ENCODE data around the gene NAGK.
"Not testable (repeated sequence)": the region's sequence is repeated elsewhere in the genome, so short reads cannot be mapped to it uniquely, and the experiment has no call there.

The NAGK gene

DNA sequence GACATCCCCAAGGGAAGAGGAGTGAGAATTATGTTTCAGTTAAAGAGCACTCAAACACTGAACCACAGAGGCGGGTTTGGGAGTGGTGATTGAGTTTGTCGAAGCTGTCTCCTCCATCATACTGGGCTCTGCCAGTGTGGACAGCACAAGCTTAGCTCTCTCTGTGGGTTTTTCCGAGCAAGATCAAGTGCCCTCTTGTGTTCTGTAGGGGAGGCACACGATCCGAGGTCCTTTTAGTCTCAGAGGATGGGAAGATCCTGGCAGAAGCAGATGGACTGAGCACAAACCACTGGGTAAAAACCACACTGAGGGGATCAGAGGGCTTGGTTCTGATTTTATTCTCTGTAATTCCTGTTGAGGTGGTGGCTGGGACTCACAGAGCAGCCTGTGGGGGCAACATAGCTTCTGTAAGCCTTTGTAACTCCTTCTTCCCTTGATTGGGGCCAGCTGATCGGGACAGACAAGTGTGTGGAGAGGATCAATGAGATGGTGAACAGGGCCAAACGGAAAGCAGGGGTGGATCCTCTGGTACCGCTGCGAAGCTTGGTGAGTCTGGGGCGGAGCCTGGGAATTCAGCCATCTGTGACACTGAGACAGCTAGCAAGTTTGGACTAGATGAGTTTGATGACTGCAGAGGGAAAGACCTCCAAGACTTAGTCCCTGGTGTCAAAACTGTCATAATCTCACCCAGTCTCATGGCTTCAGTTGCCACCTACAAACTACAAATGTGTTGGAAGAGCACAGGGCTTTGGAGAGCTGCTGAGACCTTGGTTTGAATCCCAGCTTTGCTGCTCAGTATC, 2.0 kb downstream of the NAGK start:
- peak; percentile 9 for DNase-seq

- DNase-seq, result no peak
Observed at GRCh38 chr2:71071681-71072398, 3.4 kb downstream of the NAGK start.

GRCh38 chr2:71072492-71072891, 4.0 kb downstream of the NAGK start:
- DNase-seq, result no peak

GRCh38 chr2:71073475-71073874, 5.0 kb downstream of the NAGK start:
- DNase-seq, result no peak

DNA sequence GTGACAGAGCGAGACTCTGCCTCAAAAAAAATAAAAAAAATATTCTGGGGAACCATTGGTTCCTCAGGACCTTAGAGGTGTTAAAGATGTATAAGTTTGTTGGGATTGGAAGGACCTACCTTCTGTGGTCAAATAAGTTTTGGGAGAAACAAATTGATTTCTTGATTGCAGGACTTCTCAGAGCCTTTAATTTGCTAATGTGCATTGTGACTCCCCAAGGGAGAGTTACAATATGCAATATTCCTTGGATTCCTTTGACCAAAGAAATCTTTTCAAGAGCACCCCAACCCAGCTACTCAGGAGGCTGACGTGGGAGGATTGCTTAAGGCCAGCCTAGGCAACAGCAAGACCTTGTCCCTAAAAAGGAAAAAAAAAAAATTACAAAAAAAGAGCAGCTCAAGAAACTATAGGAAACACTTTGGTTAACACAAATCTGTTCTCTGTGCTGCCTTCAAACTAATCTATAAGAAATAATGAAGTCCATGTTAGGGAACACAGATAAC, 6.5 kb downstream of the NAGK start:
- no peak for DNase-seq

GRCh38 chr2:71078624-71079023, 10.2 kb downstream of the NAGK start:
- DNase-seq, result no peak

DNA sequence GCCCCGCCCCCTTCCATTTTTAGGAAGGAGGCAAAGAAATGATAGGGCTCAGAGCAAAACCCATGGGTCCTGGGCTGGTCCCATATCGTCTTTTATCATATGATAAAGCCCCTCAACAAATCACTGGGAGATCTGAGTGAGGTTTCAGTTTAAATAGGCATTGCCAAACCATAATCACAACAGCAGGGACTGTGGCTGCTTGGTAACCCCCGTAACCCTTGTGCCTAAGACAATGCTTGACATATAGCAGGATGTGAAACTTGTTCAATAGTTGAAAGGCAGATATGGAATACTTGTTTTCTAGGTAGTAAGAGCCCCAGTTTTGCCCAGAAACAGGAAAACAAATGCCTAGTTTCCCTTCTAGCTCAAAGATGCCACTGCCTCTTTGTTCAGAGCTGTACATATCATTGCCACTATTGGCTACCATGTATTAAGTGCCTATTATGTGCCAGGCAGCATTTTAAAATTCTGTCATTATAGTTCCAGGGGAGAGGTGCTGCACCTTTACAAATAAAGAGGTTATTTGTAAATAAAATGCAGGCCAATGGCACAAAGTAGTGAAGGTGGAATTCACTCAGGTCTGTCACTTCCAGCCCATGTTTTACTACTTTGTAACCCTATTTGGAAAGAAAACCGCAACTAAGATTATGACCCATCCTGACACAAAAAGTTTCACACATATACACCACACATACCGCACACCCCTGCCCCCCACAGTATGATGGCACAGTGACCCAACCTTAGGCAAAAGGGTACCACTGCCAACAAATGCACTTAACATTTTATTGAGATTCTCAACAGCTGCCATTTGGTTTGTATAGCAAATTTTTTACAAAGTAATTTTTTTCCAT, 14.2 kb downstream of the NAGK start:
- no peak for DNase-seq

DNA sequence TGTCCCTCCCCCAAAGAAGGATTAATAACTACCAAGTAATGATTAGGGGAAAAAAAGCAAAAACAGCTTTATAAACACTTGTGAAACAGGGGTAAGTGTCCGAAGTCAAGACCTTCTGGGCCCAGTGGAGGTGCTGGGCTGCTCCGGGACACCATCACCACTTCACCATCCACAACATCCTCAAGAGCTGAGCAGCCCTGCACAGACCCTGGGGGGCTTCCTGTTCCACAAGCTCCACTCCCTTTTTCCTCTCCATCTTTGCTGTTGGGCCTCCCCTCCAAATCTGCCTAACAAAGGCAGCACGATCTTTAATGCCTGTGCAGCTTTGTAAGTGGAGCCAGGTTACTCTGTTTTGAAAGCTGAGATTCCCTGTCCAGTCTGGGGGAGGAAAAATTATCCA, 14.8 kb downstream of the NAGK start:
- DNase-seq, result not testable (repeated sequence)

DNA sequence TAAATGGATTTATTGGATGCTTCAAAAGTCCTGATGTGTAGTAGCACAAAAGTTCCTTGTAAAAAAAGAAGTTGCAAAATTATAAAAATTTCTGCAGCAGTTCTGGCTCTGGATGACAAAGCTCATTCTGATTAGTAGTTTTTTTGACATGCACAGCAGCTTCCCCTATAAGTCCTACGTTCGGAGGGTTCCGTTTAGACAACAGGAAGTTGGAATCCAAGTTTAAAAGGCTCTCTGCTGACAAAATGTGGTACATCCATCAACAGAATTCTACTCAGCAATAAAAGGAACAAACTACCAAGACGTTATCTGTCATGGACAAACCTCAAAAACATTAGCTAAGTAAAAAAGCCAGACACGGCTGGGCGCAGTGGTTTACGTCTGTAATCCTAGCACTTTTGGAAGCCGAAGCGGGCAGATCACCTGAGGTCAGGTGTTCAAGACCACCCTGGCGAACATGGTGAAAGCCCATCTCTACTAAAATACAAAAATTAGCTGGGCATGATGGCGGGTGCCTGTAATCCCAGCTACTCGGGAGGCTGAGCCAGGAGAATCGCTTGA, 15.4 kb downstream of the NAGK start:
- not testable (repeated sequence) for DNase-seq

DNA sequence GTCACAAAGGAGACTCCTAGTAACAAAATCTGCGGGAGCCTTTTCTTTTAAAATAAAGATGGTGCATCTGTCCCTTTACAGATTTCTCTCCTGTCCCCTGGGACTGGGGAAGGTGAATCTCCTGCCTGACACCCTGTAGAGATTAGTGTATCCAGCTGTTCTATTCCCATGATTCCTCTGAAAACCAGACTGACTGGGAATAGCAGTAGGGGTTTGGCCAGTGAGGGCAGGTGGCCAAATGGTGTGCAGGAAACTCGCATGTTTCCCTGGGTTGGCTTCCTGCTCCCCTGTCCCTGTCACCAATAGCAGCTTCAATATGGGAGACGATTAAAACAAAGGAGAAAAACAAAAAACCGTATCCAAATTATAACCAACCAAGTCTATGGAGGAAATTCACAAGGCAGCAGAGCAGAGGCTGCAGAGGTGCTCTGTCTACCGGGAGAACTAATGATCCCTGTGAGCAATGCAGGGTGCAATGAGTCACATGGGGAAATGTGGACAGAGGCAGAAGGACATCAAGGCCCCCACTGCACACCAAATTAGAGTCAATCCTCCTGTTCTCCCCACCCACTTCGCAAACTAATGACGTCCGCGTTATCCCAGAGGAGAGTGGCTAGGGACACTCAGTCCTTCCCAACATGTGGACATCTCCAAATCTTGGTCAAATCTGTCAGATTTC, 17.0 kb downstream of the NAGK start:
- not testable (repeated sequence) for DNase-seq

DNA sequence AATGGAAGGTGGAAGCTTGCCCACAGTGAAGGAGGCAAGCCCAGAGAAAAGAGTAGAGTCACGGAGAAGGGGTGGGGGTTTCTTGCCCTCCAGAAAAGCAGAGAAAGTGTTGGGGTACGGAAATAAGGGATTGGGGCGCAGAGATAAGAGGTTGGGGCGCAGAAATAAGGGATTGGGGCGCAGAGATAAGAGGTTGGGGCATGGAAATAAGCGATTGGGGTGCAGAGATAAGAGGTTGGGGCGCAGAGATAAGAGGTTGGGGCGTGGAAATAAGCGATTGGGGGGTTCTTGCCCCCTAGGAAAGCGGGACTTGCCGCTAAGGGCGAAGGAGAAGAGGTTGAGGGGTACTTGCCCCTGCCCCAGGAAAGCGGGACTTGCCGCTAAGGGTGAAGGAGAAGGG, 21.0 kb downstream of the NAGK start:
- not testable (repeated sequence) for DNase-seq

- not testable (repeated sequence) for DNase-seq
Observed at GRCh38 chr2:71091808-71092207, 23.4 kb downstream of the NAGK start.

DNA sequence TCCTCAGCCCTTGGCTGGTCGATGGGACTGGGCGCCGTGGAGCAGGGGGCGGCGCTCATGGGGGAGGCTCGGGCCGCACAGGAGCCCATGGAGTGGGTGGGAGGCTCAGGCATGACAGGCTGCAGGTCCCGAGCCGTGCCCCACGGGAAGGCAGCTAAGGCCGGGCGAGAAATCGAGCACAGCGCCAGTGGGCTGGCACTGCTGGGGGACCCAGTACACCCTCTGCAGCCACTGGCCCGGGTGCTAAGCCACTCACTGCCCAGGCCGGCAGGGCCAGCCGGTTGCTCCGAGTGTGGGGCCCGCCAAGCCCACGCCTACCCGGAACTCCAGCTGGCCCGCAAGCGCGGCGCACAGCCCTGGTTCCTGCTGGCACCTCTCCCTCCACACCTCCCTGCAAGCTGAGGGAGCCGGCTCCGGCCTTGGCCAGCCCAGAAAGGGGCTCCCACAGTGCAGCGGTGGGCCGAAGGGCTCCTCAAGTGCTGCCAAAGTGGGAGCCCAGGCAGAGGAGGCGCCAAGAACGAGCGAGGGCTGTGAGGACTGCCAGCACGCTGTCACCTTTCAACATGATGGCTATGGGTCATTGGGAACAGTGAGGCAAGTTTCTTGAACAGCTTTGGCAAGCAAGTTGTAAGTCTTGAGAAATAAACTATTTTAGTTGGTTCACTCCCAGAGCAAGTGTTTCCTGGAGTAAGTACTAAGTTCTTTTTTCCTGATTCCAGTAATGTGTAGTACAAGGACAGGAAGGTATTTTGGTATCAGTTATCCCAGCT, 24.2 kb downstream of the NAGK start:
- not testable (repeated sequence) for DNase-seq

DNA sequence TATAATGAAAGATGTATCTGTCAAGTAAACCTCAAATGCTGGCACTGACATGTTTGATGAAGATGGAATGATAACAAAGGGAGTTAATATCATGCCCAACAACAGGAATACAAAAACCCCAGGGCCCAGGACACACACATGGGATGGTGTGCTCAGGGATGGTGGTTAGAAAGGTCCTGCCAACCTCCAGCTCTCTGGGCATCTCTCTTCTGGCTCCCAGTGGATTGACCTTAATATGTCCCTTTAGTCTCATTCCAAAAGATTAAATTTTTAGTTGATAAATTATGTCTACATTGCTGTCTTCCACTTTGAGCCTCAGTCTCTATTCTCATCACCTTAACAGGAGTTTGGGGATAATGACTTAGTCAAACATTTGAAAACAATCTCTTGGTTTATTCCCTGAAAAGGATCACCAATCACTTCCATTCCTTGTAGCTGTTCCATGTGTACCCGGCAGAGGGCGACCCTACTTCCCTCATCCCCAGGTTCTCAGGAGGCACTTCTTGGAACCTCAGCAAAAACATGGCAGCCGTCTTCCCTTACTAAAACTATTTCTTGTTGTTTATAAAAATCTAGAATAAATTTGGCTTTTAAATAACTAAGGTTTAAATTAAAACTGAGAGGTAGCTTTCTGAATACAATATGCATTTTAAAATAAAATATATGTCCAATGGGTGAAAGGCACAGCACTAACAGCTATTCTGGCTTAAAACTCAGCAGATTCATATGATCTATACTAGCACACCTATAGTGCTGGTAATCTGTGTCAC, 31.9 kb downstream of the NAGK start:
- peak; percentile 41 for DNase-seq

DNA sequence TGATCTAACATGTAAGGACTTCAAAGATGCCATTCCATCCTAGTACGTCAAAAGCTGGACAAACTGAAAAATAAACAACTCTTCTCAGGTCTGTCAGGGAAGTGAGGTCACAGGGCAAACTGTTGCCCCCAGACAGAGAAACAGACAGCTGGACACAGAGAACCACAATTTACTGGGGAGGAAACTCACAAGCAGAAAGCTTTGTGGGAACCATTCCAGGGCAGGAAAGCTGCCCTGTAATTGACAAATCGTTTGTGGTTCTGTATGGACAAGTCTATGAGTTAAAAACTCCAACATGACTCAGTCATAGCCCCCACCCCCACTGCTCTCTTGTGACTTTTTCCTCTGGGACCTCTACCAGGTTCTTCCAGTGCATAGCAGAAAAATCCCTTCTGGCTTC, 33.2 kb downstream of the NAGK start:
- no peak for DNase-seq

- DNase-seq, result no peak
Observed at GRCh38 chr2:71102981-71103681, 34.7 kb downstream of the NAGK start.

DNA sequence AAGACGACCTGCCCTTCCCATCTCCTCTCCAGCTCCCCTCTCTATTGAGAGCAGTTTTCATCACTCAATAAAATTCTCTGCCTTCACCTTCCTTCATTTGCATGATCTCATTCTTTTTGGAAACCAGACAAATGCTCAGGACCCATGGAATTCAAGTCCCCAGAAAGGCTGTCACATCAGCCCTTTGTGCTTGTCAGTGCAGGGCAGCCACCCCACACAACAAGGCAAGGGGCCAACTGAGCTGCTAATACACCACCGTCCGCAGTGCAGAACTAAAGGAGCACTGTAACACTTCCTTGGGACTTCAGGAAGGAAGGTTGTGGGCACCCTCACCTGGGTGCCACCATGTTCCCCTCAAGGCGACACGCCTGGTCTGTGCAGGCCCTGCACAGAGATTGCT, 35.4 kb downstream of the NAGK start:
- DNase-seq, result no peak

- DNase-seq, result not testable (repeated sequence)
Observed at GRCh38 chr2:71106463-71106862, 38.0 kb downstream of the NAGK start.

DNA sequence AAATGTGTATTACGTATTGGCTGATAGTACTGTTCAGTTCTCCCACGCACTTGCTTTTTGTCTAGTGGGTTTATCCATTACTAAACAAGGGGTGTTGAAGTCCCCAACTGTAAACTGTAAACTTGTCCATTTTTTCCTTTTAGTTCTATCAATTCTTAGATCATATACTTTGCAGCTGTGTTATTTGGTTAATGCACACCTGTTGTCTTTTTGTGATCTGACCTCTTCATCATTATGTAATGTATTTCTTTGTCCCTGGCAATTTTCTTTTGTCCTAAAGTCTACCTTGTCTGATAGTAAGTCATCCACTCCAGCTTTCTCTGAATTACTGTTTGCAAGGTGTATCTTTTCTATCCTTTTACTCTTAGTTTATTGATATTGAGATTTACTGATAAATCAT, 39.6 kb downstream of the NAGK start:
- no peak for DNase-seq

GRCh38 chr2:71113843-71114242, 45.4 kb downstream of the NAGK start:
- DNase-seq, result no peak

All from kidney glomerular epithelial cell (primary cell).